Gastroesophageal sphincter (tissue), 4 donors: ENCODE results near the gene NUBPL. TPM values are rescaled to one million over a fixed set of nuclear protein-coding genes. Genes with fewer than 3 reads are reported as not detected.
"Not testable (repeated sequence)": the region's sequence is repeated elsewhere in the genome, so short reads cannot be mapped to it uniquely, and the experiment has no call there.

Experiments used
- ATAC-seq: fragments of 150-250 bp; one replicate; pipeline ENCODE4 v1.9.1; 2016; ENCODE audit warnings: mild to moderate bottlenecking, moderate library complexity
- H3K27ac ChIP-seq, 4 donors: fragments of 200-600 bp; sonication (generic) in 3 of 4; 1 replicate in 3 of 4; 2 replicates in 1 of 4; pipeline ENCODE4 v1.5.1; 2016 to 2019
- H3K27me3 ChIP-seq: fragments of 200-600 bp; sonication (generic); one replicate; pipeline ENCODE4 v1.5.1; 2019
- H3K36me3 ChIP-seq, 2 donors: fragments of 200-600 bp; sonication (generic); one replicate each; pipeline ENCODE4 v1.5.1; 2019; ENCODE audit warnings: control low read depth in 1 of 2
- H3K4me1 ChIP-seq, 3 donors: fragments of 200-600 bp; sonication (generic); 1 replicate in 2 of 3; 2 replicates in 1 of 3; pipeline ENCODE4 v1.5.1; 2016 to 2019; ENCODE audit warnings: control low read depth in 2 of 3
- H3K4me3 ChIP-seq, 2 donors: fragments of 200-600 bp; sonication (generic); one replicate each; pipeline ENCODE4 v1.5.1; 2019; ENCODE audit warnings: mild to moderate bottlenecking in 1 of 2, moderate library complexity in 1 of 2
- H3K9me3 ChIP-seq, 3 donors: fragments of 200-600 bp; sonication (generic); one replicate each; pipeline ENCODE4 v1.5.1; 2017 to 2019; ENCODE audit warnings: control low read depth in 2 of 3
- CTCF ChIP-seq, 4 experiments: fragments of 200-600 bp in 2 of 4; fragments of 450-650 bp in 2 of 4; sonication (generic) in 1 of 4; IDR thresholded peaks; one replicate each; pipeline ENCODE4 v1.5.1; 2017 to 2019; ENCODE audit warnings: antibody characterized with exemption in 4 of 4, mild to moderate bottlenecking in 2 of 4, moderate library complexity in 2 of 4
- EP300 ChIP-seq: sonication (generic); formaldehyde crosslinking; IDR thresholded peaks from one replicate; pipeline ENCODE4 v1.6.1; 2017; ENCODE audit warnings: antibody characterized with exemption, mild to moderate bottlenecking
- POLR2A ChIP-seq, 2 donors: fragments of 450-650 bp; IDR thresholded peaks; one replicate each; pipeline ENCODE4 v1.6.1; 2017; ENCODE audit warnings: antibody characterized with exemption in 2 of 2, mild to moderate bottlenecking in 2 of 2, moderate library complexity in 1 of 2
- POLR2AphosphoS5 ChIP-seq: sonication (generic); formaldehyde crosslinking; IDR thresholded peaks from one replicate; pipeline ENCODE4 v1.6.1; 2017; ENCODE audit warnings: antibody characterized with exemption
- WGBS, 2 donors: methylation state at CpG; one replicate each; pipeline ENCODE4 v1.1.5; 2018; ENCODE audit warnings: low coverage in 1 of 2; 5-methylcytosine and 5-hydroxymethylcytosine counted together
- total RNA-seq, 4 donors: library from RNA; depleted of rRNA; stranded (reverse); fragments of >200 nt; gene quantifications; one replicate each; pipeline ENCODE4 v1.1.0, GENCODE V29; 2016

Gene NUBPL
- total RNA-seq, 4 donors from 2014 or later, result 8.1 to 24.3 (median 14.5) TPM

GRCh38 chr14:31813724-31814490 lies 252.7 kb downstream of the NUBPL start:
- H3K4me1 ChIP-seq, H3K4me3 ChIP-seq, ATAC-seq, H3K27me3 ChIP-seq, H3K27ac ChIP-seq: not testable (repeated sequence)
- 60 to 83% methylated on average over 2 of the region's 2 CpGs for WGBS, 2 donors
- Histone ChIP-seq H3K9me3 (peaks cover 0 to 16% (median 0%) of the 10 kb centered on the region in 3 donors), H3K36me3 (peaks cover 0 to 15% of the 10 kb centered on the region in 2 donors)

- Histone ChIP-seq H3K27me3 (no peaks in the 10 kb centered on the region), H3K36me3 (no peaks in the 10 kb centered on the region), H3K27ac (no peak overlapping the region), H3K4me1 (no peaks in the 10 kb centered on the region), H3K4me3 (no peak overlapping the region), H3K9me3 (no peaks in the 10 kb centered on the region)
- TF ChIP-seq EP300 (no peak), CTCF (IDR thresholded peaks at IDR 0.05) (no peak), POLR2AphosphoS5 (no peak), POLR2A (IDR thresholded peaks at IDR 0.05) (no peak)
- no peak for ATAC-seq
Measured at GRCh38 chr14:31819281-31819680, 258.1 kb downstream of the NUBPL start.

GRCh38 chr14:31825459-31825858 lies 264.3 kb downstream of the NUBPL start:
- H3K4me3 ChIP-seq, result no peak overlapping the region
- no peak for ATAC-seq

GRCh38 chr14:31827325-31827724 lies 266.1 kb downstream of the NUBPL start:
- Histone ChIP-seq H3K9me3 (no peaks in the 10 kb centered on the region), H3K4me3 (no peak overlapping the region), H3K27me3 (no peaks in the 10 kb centered on the region), H3K36me3 (no peaks in the 10 kb centered on the region), H3K27ac (no peak overlapping the region), H3K4me1 (peaks cover 0 to 7% (median 0%) of the 10 kb centered on the region in 3 donors)
- TF ChIP-seq EP300, result no peak
- no peak for ATAC-seq

More at GRCh38 chr14:31825459-31825858, 264.3 kb downstream of the NUBPL start:
- Histone ChIP-seq H3K4me1 (peaks cover 0 to 7% (median 0%) of the 10 kb centered on the region in 3 donors), H3K27ac (no peak overlapping the region), H3K36me3 (no peaks in the 10 kb centered on the region), H3K27me3 (no peaks in the 10 kb centered on the region), H3K9me3 (no peaks in the 10 kb centered on the region)
- TF ChIP-seq EP300 (no peak), POLR2AphosphoS5 (no peak), POLR2A (IDR thresholded peaks at IDR 0.05) (no peak), CTCF (IDR thresholded peaks at IDR 0.05) (no peak)

GRCh38 chr14:31828946-31829868 lies 268.0 kb downstream of the NUBPL start:
- WGBS, 2 donors, result 32 to 50% methylated on average over 2 to 3 of the region's 3 CpGs
- Histone ChIP-seq H3K4me3 (no peak overlapping the region), H3K27ac (no peak overlapping the region), H3K27me3 (no peaks in the 10 kb centered on the region), H3K4me1 (peaks cover 0 to 7% (median 0%) of the 10 kb centered on the region in 3 donors), H3K9me3 (no peaks in the 10 kb centered on the region), H3K36me3 (no peaks in the 10 kb centered on the region)
- no peak for TF ChIP-seq POLR2A (IDR thresholded peaks at IDR 0.05)
- no peak for TF ChIP-seq POLR2AphosphoS5
- no peak for TF ChIP-seq CTCF (IDR thresholded peaks at IDR 0.05)
- TF ChIP-seq EP300, result no peak
- no peak for ATAC-seq
